ENCODE results near the gene DCAF12.

Gene DCAF12

DNA sequence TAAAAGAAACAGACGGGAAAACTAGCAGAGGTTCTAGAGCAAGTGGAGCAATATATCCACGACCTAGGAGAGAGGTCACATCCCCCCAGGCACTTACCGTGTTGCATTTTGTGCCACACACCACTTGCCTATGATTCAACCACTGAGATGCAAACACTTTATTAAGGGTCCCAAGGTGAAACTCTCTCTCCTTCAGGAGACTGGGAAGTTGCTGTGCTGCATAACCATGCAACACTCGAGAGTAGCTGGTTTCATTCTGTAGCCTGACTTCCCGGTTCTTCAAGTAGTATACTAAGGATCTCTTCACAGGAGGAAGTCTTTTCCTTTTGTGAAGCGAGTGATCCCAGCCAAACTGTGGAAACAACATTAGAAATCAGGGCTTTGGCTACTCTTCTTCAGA lies 1.6 kb downstream of the DCAF12 start:
- no peak for DNase-seq

DNA sequence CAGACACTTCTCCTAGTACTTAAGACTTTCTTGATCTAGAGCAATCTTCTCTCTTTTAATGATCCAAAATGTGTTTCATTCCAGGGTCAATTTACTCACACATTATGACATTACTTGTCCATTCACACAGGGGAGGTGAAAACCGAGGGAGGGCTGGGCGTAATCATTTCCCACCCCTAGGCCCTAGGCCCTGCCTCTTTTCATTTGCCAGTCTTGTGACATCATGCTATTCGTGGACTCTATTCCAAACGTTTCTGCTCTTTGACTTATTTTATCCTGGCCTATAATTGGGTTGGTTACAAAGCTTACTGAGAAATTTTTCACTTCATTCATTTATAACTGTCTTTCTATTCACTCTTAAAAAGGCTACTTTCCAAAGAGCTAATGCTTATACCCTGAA lies 2.4 kb downstream of the DCAF12 start:
- DNase-seq, result no peak

DNA sequence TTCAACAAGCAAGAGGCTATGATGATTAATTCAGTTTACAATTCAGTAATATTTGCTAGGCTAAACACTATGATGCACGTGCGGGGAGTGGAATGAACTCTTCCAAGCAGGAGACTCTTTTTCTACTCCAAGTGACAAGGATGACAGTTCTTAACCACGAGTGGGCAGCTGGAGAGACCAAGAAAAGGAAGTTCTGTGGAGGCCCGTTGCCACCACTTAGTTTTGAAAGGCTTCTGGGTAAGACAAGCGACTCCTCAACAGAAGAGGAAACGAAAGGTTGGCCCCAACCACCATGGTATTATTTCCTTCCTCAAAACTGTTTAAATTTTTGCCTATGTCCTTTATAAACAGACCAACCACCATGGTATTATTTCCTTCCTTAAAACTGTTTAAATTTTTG lies 2.8 kb downstream of the DCAF12 start:
- no peak for DNase-seq

DNA sequence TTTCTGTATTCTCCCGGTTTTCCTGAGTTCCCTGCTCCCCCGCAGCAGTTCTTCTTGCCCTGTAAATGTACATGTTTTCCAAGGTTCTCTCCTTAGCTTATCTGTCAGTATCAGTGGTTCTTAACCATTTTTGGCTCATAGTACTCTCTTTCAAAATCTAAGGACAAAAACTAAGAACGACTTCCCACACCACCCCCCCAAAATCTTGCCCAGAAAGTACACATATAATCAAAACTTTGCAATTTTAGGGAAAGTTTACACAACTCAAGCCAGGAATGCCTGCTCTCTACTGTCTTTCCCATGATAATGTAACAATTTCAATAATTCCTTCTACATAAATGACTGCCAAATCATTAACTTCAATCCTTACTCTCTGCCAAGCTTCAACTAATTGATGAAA lies 4.5 kb downstream of the DCAF12 start:
- DNase-seq, result no peak

DNA sequence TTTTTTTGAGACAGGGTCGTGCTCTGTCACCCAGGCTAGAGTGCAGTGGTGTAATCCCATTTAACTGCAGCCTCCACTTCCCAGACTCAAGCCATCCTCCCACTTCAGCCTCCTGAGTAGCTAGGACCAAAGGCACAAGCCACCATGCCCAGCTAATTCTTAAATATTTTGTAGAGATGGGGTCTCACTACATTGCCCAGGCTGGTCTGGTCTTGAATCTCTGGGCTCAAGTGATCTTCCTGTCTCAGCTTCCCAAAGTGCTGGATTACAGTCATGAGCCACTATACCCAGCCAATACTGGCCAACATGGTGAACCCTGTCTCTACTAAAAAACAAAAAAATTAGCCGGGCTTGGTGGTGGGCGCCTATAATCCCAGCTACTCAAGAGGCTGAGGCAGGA lies 6.8 kb downstream of the DCAF12 start:
- no peak for DNase-seq

DNA sequence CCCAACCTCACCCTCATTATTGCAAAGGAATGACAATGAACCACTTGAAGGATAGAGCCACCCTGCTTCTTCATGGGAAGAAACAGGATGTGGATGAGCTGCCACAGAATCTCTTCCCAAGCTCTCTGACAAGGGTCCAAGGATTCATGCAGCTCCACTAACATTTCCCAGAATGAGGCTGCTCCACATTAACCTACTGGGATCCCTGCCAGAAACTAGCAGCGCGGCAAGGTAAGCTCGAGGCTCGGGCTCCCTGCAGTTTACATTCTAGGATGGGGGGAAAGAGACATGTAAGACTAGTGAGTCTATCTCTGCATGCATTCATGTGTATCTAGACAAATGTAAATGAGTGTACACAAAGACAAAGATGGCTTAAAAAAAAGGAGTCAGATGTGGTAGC lies 12.1 kb downstream of the DCAF12 start:
- no peak for DNase-seq

DNA sequence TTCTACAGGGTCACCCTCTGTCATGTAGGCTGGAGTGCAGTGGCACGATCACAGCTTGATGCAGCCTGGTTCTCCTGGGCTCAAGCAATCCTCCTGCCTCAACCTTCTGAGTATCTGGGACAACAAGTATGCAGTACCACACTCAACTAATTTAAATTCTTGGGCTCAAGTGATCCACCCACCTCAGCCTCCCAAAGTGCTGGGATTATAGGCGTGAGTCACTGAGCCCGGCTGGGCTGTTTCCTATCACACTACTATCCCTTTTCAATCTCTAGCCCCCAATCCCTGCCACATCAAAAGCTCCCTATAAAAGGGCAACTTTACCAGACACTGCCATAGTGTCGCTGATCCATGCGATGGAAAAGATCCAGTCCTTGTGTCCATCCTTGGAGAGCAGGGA lies 20.4 kb downstream of the DCAF12 start:
- no peak for DNase-seq

DNA sequence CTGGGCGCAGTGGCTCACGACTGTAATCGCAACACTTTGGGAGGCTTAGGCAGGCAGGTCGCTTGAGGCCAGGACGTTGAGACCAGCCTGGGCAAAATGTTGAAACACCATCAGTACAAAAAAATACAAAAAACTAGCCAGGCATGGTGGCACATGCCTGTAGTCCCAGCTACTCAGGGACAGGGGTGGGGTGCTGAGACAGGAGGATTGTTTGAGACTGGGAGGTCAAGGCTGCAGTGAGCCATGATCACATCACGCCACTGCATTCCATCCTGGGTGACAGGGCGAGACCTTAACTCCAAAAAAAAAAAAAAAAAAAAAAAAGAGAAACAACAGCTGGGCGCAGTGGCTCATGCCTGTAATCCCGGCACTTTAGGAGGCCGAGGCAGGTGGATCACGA lies 23.7 kb downstream of the DCAF12 start:
- DNase-seq, result no peak

DNA sequence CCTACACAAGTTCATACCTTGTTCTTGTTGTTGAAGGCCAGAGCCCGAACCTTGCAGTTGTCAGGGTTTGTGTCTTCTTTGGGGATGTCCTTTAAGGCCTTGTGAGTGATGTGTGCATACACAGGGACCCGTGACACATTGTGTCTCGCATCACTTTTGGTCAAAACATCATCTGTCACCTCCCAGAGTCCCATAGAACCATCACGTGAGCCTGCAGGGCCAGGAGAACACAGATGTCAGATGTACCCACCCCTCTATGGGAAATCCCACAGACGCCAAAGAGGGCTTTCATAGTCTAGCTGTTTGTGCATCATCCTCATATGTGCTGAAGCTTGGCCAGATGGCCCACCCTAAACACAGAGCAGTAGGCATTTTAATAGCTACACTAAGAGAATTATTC lies 28.2 kb downstream of the DCAF12 start:
- no peak for DNase-seq

DNA sequence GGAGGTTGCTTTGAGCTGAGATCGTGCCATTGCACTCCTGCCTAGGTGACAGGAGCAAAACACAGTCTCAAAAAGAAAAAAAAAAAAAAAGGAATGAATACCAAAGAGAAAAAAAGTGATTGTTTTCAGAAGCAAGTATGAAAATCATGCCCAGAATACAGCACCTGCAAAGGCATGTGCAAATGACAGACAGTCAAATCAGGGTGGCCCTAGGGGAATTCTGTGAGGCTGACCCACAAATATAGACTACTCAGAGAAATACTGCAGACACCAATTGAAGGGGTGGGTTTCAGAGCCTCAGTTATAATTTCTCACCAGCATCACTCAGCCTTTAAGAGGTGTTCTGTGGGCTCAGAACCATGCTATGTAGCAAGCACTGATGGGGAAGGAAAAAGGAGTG lies 28.6 kb downstream of the DCAF12 start:
- no peak for DNase-seq

DNA sequence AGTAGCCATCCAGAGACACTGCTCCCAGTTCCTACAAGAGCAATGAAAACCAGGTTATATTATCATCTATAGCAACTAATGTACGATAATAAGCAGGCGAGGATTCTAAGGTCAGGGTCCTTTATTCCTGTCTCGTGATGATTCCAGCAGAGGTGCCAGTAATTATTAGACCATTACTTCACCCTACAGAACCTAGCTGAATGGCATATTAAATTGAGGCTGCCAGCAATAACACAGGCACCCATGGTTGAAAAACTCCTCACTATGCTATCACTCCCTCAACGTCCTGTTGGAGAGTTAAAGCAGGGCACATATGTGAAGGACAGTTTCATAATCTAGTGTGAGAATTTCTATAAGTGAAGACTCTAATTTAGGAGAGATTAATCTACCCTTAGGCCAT lies 29.7 kb downstream of the DCAF12 start:
- no peak for DNase-seq

DNA sequence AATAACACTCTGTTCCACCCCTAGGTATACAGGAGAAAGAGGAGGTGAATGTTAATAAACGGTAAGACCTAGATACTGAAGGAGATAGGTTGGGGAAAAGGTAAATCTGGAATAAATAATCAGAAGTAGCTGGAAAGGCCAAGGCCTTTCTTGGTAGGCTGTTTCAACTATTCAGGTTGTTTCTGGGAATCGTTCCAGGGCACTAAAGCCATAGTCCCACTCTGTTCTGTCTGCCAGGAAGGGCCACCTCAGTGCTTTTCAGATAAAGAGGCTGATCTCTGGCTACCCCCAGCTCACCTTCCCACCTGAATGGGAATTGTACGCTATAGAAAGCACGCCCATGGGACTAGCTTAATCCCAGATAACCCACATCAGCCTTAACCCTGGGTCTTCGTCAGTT lies 32.9 kb downstream of the DCAF12 start:
- no peak for DNase-seq

DNA sequence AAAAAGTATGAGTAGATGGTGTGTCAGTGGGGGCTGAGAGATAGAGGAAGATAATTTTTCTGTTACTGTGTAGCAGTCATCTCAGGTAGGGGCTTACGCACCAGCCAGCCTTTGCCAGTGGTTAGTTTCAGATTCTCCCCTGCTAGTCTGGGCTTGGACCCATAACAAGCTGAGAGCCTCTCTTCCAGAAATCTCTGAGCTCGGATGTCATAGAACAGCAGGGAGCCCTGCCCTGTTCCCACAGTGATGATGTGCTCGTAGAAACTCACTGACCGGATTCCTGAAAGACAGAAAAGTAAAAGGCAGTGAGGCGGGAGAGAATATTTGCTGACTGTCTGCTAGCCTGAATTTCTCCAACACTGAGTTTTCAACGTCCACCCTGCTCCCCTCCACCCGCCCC lies 37.2 kb downstream of the DCAF12 start:
- DNase-seq, result no peak

DNA sequence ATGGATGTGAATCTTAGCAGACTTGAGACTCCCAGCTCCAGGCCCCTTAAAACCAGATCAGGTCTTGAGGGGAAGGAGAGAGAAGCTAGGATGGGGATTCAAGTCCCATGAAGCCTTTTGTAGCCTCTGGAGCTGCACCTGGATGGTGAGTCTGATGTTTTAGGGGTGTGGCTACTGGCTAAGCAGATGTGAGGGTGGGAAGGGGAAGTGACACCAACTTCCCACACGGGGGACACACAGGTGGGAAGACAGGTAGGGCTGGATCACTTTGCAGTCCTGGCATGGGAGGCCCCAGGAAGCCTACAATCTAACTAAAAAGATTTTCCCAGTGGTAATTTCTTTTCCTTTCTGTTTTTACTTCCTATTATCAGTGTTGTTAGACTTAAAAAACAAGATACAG lies 39.1 kb downstream of the DCAF12 start:
- DNase-seq, result no peak

DNA sequence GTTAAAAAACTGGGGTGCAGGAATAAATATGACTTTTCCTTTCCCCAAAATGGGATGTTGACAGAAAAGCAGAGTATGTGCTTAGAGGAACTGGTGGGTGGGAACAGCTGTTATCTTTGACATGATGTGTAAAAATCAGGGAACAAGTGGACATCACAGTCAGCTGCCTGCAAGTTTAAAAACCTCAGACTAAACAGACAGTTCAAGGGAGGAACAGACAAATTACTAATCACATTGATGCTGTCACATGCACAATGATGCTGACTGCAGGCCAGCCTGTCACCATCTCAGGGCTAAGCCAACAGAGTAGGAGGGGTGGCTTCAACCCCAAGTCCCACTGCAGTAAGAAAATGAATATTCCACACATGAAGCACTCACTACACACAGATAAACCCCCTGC lies 39.6 kb downstream of the DCAF12 start:
- no peak for DNase-seq

DNA sequence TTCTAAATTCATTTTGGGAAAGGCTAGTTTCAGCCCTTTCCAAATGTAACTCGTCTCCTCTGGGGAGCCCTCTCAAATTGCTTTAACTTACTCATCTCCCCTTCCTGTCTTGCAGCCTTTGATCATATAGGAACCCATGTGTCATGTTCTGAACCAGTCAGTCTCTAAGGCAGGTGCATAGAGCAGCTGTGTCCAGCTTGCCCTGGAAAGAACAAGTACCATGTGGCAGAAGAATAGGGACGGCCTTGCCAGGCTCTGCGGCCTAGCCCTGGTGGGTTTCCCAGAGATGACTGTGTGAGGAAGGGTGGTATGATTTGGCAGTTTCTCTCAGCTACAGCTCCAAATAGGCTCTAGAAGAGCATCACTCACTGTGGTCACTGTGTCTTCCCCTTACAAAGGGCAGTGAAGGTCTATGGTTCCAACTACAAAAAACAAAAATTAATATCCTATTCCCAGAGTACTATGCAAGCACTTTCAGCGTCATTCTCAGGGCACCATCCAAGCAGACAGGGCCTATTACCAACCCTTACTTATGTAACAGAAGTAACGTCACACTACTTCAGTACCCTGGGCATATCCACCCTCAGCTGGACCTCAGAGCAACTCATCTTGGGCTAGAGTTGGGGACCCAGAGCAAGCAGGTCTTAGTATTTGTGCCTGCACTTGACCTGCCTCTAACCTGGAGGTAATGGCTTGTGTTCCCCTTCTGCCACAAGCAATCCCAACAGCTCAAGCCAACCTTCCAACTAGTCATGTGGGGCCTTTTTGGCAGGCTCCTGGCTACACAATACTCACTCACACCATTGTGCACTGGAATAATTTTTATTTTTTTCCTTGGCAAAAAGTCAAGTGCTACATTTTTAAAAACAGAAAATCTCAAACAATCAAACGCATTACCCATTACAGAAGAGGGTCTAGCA lies 40.7 kb downstream of the DCAF12 start:
- DNase-seq, result peak; percentile 35

DNA sequence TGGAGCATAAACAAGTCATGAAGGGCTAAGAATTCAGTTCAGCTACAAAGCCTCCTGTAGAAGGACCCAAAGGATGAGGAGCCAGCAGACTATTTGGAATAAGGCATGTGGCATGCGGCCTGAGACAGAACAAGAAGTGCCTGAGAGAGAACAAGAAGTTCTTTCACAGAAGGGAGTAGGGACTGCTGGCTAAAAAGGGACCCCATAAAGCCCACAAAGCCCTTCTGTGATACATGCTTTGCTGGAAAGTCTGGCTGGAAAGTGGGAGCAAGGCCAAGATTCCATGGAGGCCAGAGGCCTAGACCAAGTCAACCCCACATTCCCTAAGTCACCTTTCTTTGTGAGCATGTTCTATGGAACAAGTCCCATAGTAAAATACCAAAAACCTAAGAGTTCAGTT lies 41.9 kb downstream of the DCAF12 start:
- DNase-seq, result peak; percentile 71

DNA sequence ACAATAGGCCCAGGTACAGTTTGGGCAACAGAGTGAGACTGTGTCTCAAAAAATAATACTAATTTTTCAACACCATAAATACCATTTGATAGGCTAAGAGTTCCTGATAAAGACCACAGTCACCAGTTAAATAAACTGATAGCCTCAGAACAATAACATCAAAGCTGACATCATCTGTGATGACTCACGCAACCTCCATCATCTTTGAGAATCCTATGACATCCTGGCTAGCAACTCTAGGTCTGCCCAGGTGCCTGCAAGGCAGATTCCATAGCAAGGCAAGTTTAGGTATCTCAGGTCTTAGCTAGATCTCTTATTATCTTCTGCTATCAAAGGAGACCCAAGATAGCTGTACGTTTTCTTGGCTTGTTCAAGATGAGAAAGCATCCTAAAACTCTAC lies 47.3 kb downstream of the DCAF12 start:
- DNase-seq, result no peak

DNA sequence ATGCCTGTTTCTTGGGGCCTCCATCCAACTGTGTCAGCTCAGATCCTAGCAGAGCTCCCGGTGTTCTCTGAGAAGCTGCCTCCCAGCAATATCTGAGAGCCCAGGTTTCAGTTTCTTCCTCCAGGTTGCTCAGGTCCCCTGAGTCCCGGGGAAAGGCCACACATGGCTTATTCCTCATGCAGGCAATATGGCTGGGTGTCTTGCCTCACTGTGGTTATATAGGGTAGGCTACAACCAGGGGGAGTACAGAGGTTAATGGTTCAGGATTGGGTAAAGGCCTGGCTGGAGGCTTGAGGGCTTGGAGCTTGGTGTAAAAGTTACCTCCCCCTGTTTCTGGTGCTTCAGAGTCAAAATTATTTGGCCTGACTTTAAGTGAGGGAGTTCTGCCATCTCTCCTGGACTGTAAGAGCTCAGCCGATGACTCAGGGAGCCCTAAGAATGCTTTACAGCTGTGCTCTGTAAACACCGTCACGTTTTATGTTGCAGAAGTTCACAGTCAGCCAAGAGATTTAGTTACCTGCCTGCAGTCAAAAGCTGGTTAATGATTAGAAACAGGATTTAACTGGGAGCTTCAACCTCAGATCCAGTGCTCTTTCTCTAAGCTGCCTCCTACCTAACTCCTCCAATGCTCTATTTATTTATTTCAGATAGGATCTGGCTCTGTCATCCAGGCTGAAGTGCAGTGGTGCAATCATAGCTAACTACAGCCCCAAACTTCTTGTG lies 53.5 kb downstream of the DCAF12 start:
- DNase-seq, result no peak

DNA sequence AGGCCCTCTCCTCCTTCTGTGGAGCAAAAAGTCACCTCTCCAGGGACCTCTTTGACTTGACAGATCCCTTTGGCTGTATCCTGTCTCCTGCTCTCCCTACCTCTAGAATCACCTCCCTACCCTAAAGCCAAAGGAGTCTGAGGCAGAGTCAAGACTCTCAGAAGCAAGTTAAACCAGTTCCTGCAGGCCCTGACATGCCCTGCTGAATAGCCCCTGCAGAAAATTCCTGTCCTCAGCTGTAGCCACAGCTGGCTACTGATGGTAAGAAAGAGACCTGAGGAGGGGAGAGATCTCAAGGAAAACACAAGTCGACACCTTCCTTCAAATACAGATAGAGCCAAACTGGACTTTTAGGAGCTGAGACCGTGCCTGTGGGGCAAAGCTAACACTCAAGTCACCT lies 54.1 kb downstream of the DCAF12 start:
- no peak for DNase-seq

DNA sequence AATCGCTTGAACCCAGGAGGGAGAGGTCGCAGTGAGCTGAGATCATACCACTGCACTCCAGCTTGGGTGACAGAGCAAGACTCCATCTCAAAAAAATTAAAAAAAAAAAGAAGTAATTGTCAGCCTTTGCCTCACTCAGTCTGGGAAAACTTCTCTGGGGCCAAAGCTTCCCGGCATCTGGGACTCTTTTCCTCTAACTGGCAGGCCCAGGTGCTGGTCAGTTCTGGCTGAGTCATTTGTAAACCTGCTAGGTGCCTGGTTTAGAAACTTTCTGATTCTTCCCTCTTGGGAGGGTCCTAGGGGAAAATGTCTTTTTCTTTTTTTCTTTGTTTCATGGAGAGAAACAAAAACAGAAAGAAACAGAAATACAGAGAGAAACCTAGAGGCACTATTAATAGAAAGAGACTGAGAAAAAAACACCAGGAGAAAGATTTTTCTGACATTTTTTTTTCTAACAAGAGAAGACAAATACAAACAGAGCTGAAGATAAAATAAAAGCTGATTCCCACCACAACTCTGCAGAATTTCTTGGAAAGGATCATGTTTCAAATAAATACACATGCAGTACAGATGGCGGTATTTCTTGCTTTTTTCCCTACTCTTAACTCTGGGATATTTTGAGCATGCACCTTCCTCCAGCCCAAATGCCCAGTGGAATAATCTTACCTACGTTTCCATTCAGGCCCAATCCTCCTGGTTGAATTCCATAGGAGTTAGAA lies 55.7 kb downstream of the DCAF12 start:
- peak; percentile 26 for DNase-seq

DNA sequence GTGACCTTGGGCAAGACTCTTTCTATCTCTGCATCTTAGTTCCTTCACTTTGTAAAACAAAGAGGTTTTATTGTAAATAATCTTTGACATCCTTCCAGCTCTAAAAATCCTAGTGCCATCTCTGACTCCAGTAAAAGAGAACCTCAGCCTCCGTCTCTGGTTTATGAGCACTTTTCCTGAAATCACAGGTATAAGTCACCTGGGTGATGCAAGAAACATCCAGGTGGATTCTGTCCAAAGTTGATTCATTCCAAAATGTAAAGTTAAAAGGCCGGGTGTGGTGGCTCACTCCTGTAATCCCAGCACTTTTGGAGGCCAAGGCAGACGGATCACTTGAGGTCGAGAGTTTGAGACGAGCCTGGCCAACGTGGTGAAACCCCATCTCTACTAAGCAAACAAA lies 56.7 kb downstream of the DCAF12 start:
- no peak for DNase-seq

DNA sequence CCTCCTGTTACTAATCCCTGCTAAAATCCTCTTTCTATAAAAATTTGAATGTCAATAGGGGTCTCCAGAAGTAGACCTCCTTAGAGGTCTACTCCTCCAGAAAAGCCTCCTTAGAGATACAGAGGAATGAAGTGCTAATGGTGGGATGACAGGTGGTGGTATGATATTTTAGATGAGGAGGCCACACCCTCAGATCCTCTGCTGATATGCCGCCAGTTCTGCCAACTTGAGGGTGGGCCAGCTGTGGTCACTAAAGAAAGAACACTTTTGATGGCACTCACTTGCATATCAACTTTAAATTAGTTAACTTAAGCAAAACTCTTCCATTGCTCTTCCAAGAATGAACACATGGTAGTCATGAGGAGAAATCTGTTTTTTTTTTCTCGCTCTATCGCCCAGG lies 61.0 kb downstream of the DCAF12 start:
- no peak for DNase-seq

DNA sequence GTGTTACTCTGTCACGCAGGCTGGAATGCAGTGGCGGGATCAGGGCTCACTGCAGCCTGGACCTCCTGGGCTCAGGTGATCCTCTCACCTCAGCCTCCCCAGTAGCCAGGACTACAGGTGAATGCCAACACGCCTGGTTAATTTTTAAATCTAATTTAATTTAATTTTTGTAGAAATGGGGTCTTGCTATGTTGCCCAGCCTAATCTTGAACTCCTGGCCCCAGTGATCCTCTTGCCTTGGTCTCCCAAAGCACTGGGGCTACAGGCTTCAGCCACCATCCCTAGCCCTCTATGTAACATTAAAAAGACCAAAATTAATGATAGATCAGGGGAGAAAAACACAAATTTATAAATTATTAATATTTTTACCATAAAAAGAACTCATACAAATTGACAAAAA lies 66.5 kb downstream of the DCAF12 start:
- no peak for DNase-seq

All from right hindlimb (tissue), 1 donor.